HG03575 (cell line): ENCODE measurements around the gene EEPD1.

Experiments used
- ATAC-seq: cut with Tn5 transposase; IDR thresholded peaks from one replicate; pipeline ENCODE4 v1.9.1; 2021; ENCODE audit not compliant: unreplicated experiment, insufficient number of reproducible peaks, low FRiP score; ENCODE audit errors: extremely low read depth

Gene EEPD1

GRCh38 chr7:36185092-36185491 lies 32.0 kb downstream of the EEPD1 start:
- no peak for ATAC-seq

DNA sequence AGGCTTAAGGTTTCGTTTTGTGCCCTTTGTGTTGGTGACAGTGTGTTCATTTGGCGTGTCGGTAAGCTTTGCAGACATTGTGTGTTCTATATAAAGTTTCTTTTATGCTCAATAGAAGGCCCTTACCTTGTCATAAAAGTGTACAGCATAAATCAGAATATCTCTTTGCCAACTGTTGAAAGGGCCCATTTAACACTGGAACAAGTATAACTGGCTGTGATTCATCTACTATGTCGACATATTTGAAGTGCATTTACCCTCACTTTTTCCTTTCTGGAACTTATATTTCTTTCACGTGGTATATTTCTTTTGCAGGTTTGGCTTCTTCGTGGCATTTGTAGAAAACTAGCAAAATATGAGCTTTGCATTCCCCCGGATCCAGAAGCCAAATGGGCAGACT lies 32.7 kb downstream of the EEPD1 start:
- ATAC-seq, result no peak

GRCh38 chr7:36186359-36187121 lies 33.5 kb downstream of the EEPD1 start:
- no peak for ATAC-seq

- no peak for ATAC-seq
Measured at GRCh38 chr7:36188266-36188665, 35.2 kb downstream of the EEPD1 start.

DNA sequence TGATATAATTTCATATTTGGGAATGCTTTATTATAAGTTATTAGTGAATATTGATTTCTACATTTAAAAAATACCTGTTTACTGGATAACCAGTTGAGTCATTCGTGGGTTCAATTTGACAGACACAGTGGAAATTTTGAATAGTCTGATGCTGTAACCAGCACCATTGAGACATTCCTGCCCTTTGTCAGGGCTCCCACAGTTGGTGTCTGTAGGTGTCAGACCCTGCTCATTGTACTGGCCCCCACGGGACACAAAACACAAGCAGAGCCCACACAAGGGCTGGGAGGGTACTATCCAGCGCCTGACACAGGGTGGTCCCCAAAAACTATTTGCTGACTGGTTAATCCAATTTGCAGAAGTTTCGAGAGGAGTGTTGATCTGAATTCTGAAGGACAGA lies 35.9 kb downstream of the EEPD1 start:
- no peak for ATAC-seq

GRCh38 chr7:36190447-36191291 lies 37.6 kb downstream of the EEPD1 start:
- ATAC-seq, result no peak

- no peak for ATAC-seq
Measured at GRCh38 chr7:36191292-36191920, 38.4 kb downstream of the EEPD1 start.

- no peak for ATAC-seq
Measured at GRCh38 chr7:36192053-36192824, 39.2 kb downstream of the EEPD1 start.

DNA sequence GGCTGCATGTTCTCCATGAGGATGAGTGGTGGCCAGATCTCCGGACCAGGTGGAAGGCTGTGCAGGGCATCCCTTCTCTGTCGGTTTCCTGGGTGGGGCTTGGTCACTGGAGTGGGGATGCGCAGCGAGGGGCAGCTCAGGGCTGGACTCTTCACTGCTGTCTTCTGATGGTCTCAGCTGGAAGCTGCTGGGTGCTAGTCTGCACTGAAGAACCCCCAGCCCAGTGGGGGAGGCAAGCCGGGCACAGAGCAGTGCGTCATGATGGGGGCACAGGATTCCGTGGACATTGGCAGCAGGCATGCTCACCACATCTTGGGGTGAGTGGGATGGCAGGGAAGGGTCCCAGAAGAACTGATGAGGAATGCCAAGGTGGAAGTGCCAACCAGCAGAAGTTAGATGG lies 39.8 kb downstream of the EEPD1 start:
- no peak for ATAC-seq

DNA sequence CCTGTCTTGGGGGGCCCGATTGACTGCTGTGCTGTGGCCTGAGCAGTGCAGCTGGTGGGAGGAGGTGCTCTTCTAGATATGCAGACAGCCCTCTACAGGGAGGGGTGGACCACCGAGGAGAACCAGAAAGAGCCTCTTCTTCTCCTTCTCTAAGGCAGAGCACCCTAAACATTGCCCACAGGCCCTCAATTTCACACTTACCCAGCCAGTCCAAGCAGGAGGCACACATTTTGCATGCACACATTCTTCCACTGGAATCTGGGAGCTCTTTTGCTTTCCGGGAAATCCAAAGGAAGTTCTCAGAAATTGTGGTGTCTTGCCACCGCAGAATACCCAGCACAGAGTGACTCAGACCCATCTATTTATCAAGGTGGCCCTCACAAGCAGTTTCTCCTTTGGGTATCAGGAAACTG lies 45.8 kb downstream of the EEPD1 start:
- no peak for ATAC-seq

GRCh38 chr7:36199329-36199728 lies 46.3 kb downstream of the EEPD1 start:
- no peak for ATAC-seq

DNA sequence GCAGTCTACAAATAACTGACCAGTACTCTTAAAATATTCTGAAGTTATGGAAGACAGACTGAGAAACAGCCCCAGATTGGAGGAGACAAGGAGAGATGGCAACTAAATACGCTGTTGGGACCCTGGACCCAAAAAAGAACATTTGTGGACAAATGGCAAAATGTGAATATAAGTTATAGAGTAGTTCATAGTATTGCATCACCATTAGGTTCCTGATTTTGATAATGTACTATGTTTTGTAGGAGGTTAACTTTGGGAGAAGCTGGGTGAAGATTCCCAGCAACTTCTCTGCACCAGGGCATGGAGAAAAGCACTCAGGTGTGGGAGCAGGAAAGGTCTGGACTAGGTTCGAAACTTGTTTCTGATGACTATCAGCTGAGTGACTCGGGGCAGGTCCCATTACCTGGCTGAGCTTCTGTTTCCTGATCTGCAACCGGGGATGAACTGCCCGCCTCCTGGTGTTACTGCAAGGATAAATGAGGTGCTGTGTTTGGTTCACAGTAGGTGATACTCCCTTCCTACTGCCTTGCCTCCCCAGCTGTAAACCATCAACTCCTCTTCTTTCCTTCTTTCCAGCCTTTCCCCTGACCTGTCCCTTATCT lies 48.2 kb downstream of the EEPD1 start:
- no peak for ATAC-seq

- ATAC-seq, result no peak
Measured at GRCh38 chr7:36202398-36202797, 49.3 kb downstream of the EEPD1 start.

- no peak for ATAC-seq
Measured at GRCh38 chr7:36203071-36203790, 50.2 kb downstream of the EEPD1 start.

DNA sequence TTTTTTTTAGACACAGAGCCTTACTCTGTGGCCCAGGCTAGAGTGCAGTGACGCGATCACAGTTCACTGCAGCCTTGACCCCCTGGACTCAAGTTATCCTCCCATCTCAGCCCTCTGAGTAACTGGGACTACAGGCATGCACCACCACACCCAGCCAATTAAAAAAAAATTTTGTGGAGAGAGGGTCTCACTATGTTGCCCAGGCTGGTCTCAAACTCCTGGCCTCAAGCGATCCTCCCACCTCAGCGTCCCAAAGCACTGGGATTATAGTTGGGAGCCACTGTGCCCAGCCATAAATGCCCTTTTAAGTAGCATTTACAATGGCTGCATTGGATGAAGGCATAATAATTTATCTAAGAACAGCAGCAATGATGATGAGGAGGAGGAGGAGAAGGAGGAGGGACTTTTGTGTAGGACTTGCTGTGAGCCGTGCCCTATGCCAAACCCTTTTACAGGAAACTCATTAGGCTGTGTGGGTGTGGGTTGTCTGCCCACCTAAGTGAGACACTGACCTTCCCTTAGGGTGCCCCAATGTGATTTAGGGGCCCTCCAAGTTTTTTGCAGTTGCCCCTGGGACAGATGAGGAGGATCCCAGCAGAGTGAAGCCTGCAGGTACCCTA lies 51.1 kb downstream of the EEPD1 start:
- no peak for ATAC-seq

DNA sequence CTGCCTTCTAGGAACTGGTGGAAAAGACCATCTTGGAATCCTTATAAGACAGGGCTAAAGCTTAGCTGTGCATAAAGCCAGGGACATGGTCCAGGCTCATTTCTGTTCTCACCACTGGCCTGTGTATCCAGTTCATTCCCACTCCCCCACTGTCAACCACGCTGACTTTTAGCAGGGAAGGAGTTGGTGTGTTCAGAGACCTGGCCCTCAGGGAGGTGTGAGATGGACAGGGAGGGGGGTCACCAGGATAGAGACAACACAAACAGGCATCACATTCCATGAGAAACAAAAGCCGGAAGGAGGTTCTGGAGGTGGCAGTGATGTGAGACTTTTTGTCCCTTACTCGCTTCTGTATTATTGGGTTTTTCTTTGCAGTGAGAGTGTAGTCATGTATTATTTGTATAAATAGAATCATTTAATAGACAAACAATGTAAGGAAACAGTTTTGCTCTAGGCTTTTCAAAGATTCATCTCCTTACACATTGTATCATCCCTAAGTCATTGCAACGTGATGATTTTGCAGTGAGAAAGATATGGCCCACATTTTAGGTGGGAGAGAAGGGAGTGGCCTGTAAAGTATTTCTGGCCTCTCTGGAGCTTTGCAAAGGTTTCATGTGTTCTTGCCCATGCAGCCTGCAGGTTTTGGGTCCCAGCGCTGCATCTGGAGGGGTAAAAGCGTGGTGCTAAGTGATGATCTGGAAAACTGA lies 52.0 kb downstream of the EEPD1 start:
- ATAC-seq, result no peak

DNA sequence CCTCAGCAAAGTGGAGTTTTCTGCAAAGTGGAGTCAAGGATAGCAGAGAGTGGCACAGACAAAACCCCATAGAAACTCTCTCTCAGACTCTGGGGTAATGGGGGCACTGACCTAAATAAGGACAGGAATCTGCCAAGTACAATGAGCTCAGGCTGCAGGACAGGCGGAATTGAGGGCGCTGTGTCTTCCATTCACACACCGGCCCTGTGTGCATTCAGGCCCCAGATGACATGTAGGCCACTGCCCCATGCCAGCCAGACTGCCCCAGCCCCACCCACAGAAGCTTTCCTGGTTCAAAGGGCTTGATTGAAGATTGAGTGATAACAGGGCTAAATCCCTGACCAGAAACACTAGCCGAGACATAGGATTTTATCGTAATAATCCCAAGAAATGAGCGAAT lies 52.7 kb downstream of the EEPD1 start:
- ATAC-seq, result no peak
